ENCODE results near the gene PARD3B.

DNA sequence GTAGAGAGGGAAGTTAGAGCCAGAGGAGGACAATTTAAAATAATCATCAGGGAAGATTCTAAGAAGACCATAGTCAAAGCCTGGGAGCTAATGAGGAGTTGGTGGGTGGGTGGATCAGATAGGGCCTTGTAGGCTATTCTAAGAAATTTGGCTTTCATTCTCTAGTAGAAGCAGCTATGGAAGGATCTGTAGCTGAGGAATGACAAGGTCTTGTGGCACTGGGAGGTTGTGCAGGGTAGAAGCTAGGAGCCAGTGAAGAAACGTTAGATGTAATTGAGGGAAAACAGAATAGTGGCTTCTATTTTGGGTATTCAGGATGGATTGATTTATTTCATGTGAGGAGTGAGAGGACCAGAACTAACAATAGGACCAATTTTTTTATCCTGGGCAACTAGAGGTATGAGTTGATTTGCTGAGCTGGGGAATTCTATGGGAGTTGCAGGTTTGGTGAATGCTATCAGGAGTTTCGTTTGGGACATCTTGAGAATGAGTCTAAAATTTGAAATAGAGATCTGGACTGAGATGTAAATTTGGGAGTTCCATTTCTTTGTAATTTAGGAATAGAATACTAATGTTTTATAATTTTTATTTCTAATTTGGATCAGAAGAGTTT is 371.9 kb downstream of the PARD3B start:
- TF ChIP-seq ZNF274 (IDR thresholded peaks at IDR 0.05; ENCODE audit: low read depth, low read length) (no peak), YY1 (IDR thresholded peaks at IDR 0.05; ENCODE audit: insufficient read depth, insufficient read length) (no peak), SUZ12 (IDR thresholded peaks at IDR 0.05; ENCODE audit: extremely low read depth, insufficient read depth, insufficient read length) (no peak)

Measured in NT2/D1 (cell line).